K562 (cell line): Measurements from ENCODE around the gene CYB5RL. TPM values are rescaled to one million over a fixed set of nuclear protein-coding genes. Genes with fewer than 3 reads are reported as not detected.

Source experiments
- CBX2 ChIP-seq: fragments of 200-600 bp; sonication (generic); IDR thresholded peaks from one replicate; pipeline ENCODE4 v1.6.1; 2012; ENCODE audit warnings: mild to moderate bottlenecking, low read length, inconsistent platforms; ENCODE audit not compliant: insufficient read depth, poor library complexity, severe bottlenecking
- CTBP1 ChIP-seq: fragments of 450-650 bp; IDR thresholded peaks from 2 replicates; pipeline ENCODE4 v1.6.1; 2016; ENCODE audit warnings: borderline replicate concordance
- CXXC5 ChIP-seq: fragments of 250-450 bp; sonication (Bioruptor Pico); IDR thresholded peaks from 2 replicates; pipeline ENCODE4 v1.8.0; 2022; ENCODE audit warnings: inconsistent platforms, mild to moderate bottlenecking, moderate library complexity
- DMBX1 ChIP-seq: fragments of 250-450 bp; sonication (Bioruptor Pico); IDR thresholded peaks from 2 replicates; pipeline ENCODE4 v1.8.0; 2022; ENCODE audit warnings: inconsistent platforms, mild to moderate bottlenecking, moderate library complexity, borderline replicate concordance
- HDAC1 ChIP-seq, 2 experiments: fragments of 450-650 bp; IDR thresholded peaks; 2 replicates each; pipeline ENCODE4 v1.6.1; 2016 to 2017; ENCODE audit warnings: inconsistent platforms in 1 of 2, mild to moderate bottlenecking in 1 of 2, moderate library complexity in 1 of 2
- HMGN3 ChIP-seq: IDR thresholded peaks from 2 replicates; pipeline ENCODE4 v1.6.1; 2011; ENCODE audit warnings: borderline replicate concordance, low read depth, mild to moderate bottlenecking, mixed read lengths, low read length; ENCODE audit not compliant: insufficient read length; ENCODE audit errors: extremely low read depth
- JUND ChIP-seq, 2 experiments: IDR thresholded peaks; 2 replicates in 1 of 2; 3 replicates in 1 of 2; pipeline ENCODE4 v1.6.1; 2011; ENCODE audit warnings: borderline replicate concordance in 2 of 2, low read depth in 2 of 2, low read length in 2 of 2, improper control_type of control experiment in 1 of 2, missing biosample characterization in 1 of 2, missing genetic modification characterization in 1 of 2, missing genetic modification reagents in 1 of 2
- KDM2B ChIP-seq: fragments of 250-450 bp; sonication (Bioruptor Pico); IDR thresholded peaks from 2 replicates; pipeline ENCODE4 v1.8.0; 2021; ENCODE audit warnings: mild to moderate bottlenecking, moderate library complexity
- NFATC3 ChIP-seq: fragments of 450-650 bp; IDR thresholded peaks from 2 replicates; pipeline ENCODE4 v1.6.1; 2017; ENCODE audit warnings: mild to moderate bottlenecking
- NFE2L1 ChIP-seq: fragments of 450-650 bp; IDR thresholded peaks from 2 replicates; pipeline ENCODE4 v1.6.1; 2016; ENCODE audit warnings: missing genetic modification characterization, low read depth, mild to moderate bottlenecking, missing compliant biosample characterization, moderate library complexity, borderline replicate concordance
- NR2C2 ChIP-seq, 2 experiments: fragments of 200-800 bp in 1 of 2; sonication (Bioruptor generic) in 1 of 2; sonication (generic) in 1 of 2; formaldehyde crosslinking in 1 of 2; IDR thresholded peaks; 2 replicates each; pipeline versions ENCODE4 v1.6.1 to v1.8.0; 2016 to 2022; ENCODE audit warnings: mild to moderate bottlenecking in 1 of 2, missing compliant biosample characterization in 1 of 2, missing genetic modification characterization in 1 of 2, missing genetic modification reagents in 1 of 2
- PHB2 ChIP-seq: fragments of 450-650 bp; IDR thresholded peaks from 2 replicates; pipeline ENCODE4 v1.6.1; 2017; ENCODE audit warnings: low read depth
- RBM25 ChIP-seq: fragments of 200-400 bp; formaldehyde crosslinking; IDR thresholded peaks from 2 replicates; pipeline ENCODE4 v1.6.1; 2018; ENCODE audit warnings: low read length, low read depth, moderate library complexity; ENCODE audit not compliant: severe bottlenecking
- SMC3 ChIP-seq: conservative IDR thresholded peaks from 2 replicates; pipeline ENCODE4 v1.6.1; 2011; ENCODE audit warnings: low read depth, low read length, improper control_type of control experiment; ENCODE audit not compliant: insufficient read depth
- SREBF1 ChIP-seq: fragments of 150-350 bp; IDR thresholded peaks from 2 replicates; pipeline ENCODE4 v1.6.1; 2014; ENCODE audit warnings: antibody characterized with exemption, low read depth, low read length, borderline replicate concordance
- SUPT5H ChIP-seq: fragments of 450-650 bp; IDR thresholded peaks from 2 replicates; pipeline ENCODE4 v1.6.1; 2016
- ZBTB8A ChIP-seq: fragments of 450-650 bp; IDR thresholded peaks from 2 replicates; pipeline ENCODE4 v1.6.1; 2018; ENCODE audit warnings: mild to moderate bottlenecking, moderate library complexity; ENCODE audit not compliant: partially characterized antibody
- ZFX ChIP-seq: sonication (generic); formaldehyde crosslinking; IDR thresholded peaks from 2 replicates; pipeline ENCODE4 v1.8.0; 2022; ENCODE audit warnings: mild to moderate bottlenecking, missing genetic modification reagents, moderate library complexity
- ZNF124 ChIP-seq: sonication (generic); formaldehyde crosslinking; IDR thresholded peaks from 2 replicates; pipeline ENCODE4 v1.8.1; 2022; ENCODE audit warnings: missing genetic modification reagents
- ZSCAN29 ChIP-seq: fragments of 450-650 bp; IDR thresholded peaks from 2 replicates; pipeline ENCODE4 v1.6.1; 2017
- polyA plus RNA-seq, 8 experiments: library from polyadenylated mRNA; depleted of rRNA in 4 of 8; stranded (reverse) in 5 of 8; unstranded in 3 of 8; fragments of >200 nt; fragmentation: Nextera tagmentation in 2 of 8; fragmentation: Illumina TruSeq in 1 of 8; extraction: Ambion mirVana in 2 of 8; extraction: Trizol in 1 of 8; gene quantifications; 2 replicates each; pipeline versions ENCODE4 v1.2.1 to v1.2.3, GENCODE V29; 2011 to 2014; ENCODE audit warnings: inconsistent platforms in 1 of 8, missing spikeins in 1 of 8
- total RNA-seq, 7 experiments: library from RNA; depleted of rRNA in 6 of 7; stranded (reverse); fragments of >200 nt in 6 of 7; fragmentation: Illumina TruSeq in 2 of 7; extraction: Trizol in 2 of 7; gene quantifications; 2 replicates each; pipeline versions ENCODE4 v1.2.1 to v1.2.3, GENCODE V29; 2011 to 2021; ENCODE audit warnings: low replicate concordance in 1 of 7
- TF ChIP-seq, protein P1 (sequence below): fragments of 250-450 bp; sonication (Bioruptor Pico); IDR thresholded peaks from 2 replicates; pipeline ENCODE4 v1.4.0; 2020; ENCODE audit warnings: borderline replicate concordance
- TF ChIP-seq, protein P2 (sequence below): sonication (generic); formaldehyde crosslinking; IDR thresholded peaks from 2 replicates; pipeline ENCODE4 v1.8.0; 2022; ENCODE audit warnings: missing genetic modification reagents, mild to moderate bottlenecking, borderline replicate concordance
- TF ChIP-seq, protein P3 (sequence below): sonication (generic); formaldehyde crosslinking; IDR thresholded peaks from 2 replicates; pipeline ENCODE4 v1.8.0; 2022; ENCODE audit warnings: mild to moderate bottlenecking, missing genetic modification reagents

Gene CYB5RL
- total and polyA plus RNA-seq, 9 of the 15 experiments (the other 6 are each of a cell fraction or from before 2014, with no cell fraction given) = 7.9 to 18.0 (median 11.2) TPM

DNA sequence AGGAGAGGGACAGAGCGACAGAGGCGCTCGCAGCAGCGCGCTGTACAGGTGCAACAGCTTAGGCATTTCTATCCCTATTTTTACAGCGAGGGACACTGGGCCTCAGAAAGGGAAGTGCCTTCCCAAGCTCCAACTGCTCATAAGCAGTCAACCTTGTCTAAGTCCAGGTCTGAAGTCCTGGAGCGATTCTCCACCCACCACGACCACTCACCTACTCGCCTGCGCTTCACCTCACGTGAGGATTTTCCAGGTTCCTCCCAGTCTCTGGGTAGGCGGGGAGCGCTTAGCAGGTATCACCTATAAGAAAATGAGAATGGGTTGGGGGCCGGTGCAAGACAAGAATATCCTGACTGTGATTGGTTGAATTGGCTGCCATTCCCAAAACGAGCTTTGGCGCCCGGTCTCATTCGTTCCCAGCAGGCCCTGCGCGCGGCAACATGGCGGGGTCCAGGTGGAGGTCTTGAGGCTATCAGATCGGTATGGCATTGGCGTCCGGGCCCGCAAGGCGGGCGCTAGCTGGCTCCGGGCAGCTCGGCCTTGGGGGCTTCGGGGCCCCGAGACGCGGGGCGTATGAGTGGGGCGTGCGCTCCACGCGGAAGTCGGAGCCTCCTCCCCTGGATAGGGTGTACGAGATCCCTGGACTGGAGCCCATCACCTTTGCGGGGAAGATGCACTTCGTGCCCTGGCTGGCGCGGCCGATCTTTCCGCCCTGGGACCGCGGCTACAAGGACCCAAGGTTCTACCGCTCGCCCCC is at the start of gene CYB5RL, which contains the start of gene MRPL37 (continued):
- TF ChIP-seq, protein P1, sequence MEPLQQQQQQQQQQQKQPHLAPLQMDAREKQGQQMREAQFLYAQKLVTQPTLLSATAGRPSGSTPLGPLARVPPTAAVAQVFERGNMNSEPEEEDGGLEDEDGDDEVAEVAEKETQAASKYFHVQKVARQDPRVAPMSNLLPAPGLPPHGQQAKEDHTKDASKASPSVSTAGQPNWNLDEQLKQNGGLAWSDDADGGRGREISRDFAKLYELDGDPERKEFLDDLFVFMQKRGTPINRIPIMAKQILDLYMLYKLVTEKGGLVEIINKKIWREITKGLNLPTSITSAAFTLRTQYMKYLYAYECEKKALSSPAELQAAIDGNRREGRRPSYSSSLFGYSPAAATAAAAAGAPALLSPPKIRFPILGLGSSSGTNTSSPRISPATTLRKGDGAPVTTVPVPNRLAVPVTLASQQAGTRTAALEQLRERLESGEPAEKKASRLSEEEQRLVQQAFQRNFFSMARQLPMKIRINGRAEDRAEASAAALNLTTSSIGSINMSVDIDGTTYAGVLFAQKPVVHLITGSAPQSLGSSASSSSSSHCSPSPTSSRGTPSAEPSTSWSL (CRISPR knock-in tag) = peak; percentile 41; the same call in 1 of the 2 replicates
- TF ChIP-seq, protein P2, sequence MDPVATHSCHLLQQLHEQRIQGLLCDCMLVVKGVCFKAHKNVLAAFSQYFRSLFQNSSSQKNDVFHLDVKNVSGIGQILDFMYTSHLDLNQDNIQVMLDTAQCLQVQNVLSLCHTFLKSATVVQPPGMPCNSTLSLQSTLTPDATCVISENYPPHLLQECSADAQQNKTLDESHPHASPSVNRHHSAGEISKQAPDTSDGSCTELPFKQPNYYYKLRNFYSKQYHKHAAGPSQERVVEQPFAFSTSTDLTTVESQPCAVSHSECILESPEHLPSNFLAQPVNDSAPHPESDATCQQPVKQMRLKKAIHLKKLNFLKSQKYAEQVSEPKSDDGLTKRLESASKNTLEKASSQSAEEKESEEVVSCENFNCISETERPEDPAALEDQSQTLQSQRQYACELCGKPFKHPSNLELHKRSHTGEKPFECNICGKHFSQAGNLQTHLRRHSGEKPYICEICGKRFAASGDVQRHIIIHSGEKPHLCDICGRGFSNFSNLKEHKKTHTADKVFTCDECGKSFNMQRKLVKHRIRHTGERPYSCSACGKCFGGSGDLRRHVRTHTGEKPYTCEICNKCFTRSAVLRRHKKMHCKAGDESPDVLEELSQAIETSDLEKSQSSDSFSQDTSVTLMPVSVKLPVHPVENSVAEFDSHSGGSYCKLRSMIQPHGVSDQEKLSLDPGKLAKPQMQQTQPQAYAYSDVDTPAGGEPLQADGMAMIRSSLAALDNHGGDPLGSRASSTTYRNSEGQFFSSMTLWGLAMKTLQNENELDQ (CRISPR knock-in tag) = no peak
- TF ChIP-seq JUND (IDR thresholded peaks at IDR 0.05; ENCODE audit: borderline replicate concordance, low read depth, low read length) (peak; percentile 40; the same call in 1 of the 2 replicates), JUND (tag; IDR thresholded peaks at IDR 0.05; ENCODE audit: borderline replicate concordance, low read depth, low read length) (peak; percentile 10; the same call in 1 of the 3 replicates), CXXC5 (peak; percentile 98), NFATC3 (no peak), RBM25 (peak; percentile 97), ZSCAN29 (0 out of 2 replicates have a peak, but pooled peaks have one; percentile 47), ZBTB8A (no peak), HMGN3 (peak; percentile 71), KDM2B (CRISPR knock-in tag) (0 out of 2 replicates have a peak, but pooled peaks have one; percentile 21), DMBX1 (CRISPR knock-in tag) (0 out of 2 replicates have a peak, but pooled peaks have one; percentile 48), NR2C2 (CRISPR knock-in tag; IDR thresholded peaks at IDR 0.05) (no peak), NR2C2 (tag; IDR thresholded peaks at IDR 0.05) (peak; percentile 33; the same call in 1 of the 2 replicates), CTBP1 (peak; percentile 81; the same call in 1 of the 2 replicates), PHB2 (no peak), SREBF1 (no peak), ZFX (CRISPR knock-in tag) (peak; percentile 84), CBX2 (no peak), SMC3 (no peak), NFE2L1 (tag) (no peak), SUPT5H (peak; percentile 94), HDAC1 (IDR thresholded peaks at IDR 0.05) (peak in 1 of 2 experiments; percentile 83; a peak in 2 of 4 replicates), ZNF124 (CRISPR knock-in tag) (no peak)
- TF ChIP-seq, protein P3, sequence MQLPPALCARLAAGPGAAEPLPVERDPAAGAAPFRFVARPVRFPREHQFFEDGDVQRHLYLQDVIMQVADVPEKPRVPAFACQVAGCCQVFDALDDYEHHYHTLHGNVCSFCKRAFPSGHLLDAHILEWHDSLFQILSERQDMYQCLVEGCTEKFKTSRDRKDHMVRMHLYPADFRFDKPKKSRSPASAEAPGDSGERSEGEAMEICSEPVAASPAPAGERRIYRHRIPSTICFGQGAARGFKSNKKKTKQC (CRISPR knock-in tag) = no peak; the same call in 1 of the 2 replicates
